Nephron (organoid): ENCODE data around the gene FAM240B.

Experiments used
- H3K27ac Mint-ChIP-seq, 3 experiments: 2 replicates each; pipeline ENCODE4 v1.8.0; 2020; ENCODE audit warnings: mixed read lengths in 3 of 3, mild to moderate bottlenecking in 2 of 3, moderate library complexity in 1 of 3
- H3K27me3 Mint-ChIP-seq: 2 replicates; pipeline ENCODE4 v1.8.0; 2021; ENCODE audit warnings: low read depth, mild to moderate bottlenecking, moderate library complexity, mixed read lengths
- H3K36me3 Mint-ChIP-seq: 2 replicates; pipeline ENCODE4 v1.8.0; 2020; ENCODE audit warnings: low read depth, mixed read lengths
- H3K4me1 Mint-ChIP-seq: 2 replicates; pipeline ENCODE4 v1.8.0; 2020; ENCODE audit warnings: mixed read lengths
- H3K4me3 Mint-ChIP-seq, 3 experiments: 2 replicates each; pipeline ENCODE4 v1.8.0; 2020; ENCODE audit warnings: mild to moderate bottlenecking in 3 of 3, mixed read lengths in 3 of 3, moderate library complexity in 2 of 3
- H3K9me3 Mint-ChIP-seq: 2 replicates; pipeline ENCODE4 v1.8.0; 2020; ENCODE audit warnings: mixed read lengths
- TF ChIP-seq, protein P1 (sequence below), 3 experiments: fragments of 200-600 bp; sonication (generic); IDR thresholded peaks; one replicate each; pipeline ENCODE4 v1.5.0; 2021; ENCODE audit warnings: antibody characterized with exemption in 3 of 3; ENCODE audit not compliant: unreplicated experiment in 3 of 3

FAM240B gene

GRCh38 chr9:38720083-38720745, at the start of gene FAM240B:
TSS of gene FAM240B (minus strand) at chr9:38720133. CDS start at chr9:38703999, 16,134 bp downstream.
- H3K27ac Mint-ChIP-seq, result no peak within 1 kb of the TSS
- H3K4me1 Mint-ChIP-seq, result peaks cover 13% of the 10 kb centered on the region
- H3K27me3 Mint-ChIP-seq, result peaks cover 6% of the 10 kb centered on the region
- H3K4me3 Mint-ChIP-seq, result no peak within 1 kb of the TSS
- H3K36me3 Mint-ChIP-seq, result no peaks in the 10 kb centered on the region
- TF ChIP-seq, protein P1, sequence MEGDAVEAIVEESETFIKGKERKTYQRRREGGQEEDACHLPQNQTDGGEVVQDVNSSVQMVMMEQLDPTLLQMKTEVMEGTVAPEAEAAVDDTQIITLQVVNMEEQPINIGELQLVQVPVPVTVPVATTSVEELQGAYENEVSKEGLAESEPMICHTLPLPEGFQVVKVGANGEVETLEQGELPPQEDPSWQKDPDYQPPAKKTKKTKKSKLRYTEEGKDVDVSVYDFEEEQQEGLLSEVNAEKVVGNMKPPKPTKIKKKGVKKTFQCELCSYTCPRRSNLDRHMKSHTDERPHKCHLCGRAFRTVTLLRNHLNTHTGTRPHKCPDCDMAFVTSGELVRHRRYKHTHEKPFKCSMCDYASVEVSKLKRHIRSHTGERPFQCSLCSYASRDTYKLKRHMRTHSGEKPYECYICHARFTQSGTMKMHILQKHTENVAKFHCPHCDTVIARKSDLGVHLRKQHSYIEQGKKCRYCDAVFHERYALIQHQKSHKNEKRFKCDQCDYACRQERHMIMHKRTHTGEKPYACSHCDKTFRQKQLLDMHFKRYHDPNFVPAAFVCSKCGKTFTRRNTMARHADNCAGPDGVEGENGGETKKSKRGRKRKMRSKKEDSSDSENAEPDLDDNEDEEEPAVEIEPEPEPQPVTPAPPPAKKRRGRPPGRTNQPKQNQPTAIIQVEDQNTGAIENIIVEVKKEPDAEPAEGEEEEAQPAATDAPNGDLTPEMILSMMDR (IDR thresholded peaks at IDR 0.05; ENCODE audit: unreplicated experiment in 3 of 3), result no peak
- H3K9me3 Mint-ChIP-seq, result no peaks in the 10 kb centered on the region

DNA sequence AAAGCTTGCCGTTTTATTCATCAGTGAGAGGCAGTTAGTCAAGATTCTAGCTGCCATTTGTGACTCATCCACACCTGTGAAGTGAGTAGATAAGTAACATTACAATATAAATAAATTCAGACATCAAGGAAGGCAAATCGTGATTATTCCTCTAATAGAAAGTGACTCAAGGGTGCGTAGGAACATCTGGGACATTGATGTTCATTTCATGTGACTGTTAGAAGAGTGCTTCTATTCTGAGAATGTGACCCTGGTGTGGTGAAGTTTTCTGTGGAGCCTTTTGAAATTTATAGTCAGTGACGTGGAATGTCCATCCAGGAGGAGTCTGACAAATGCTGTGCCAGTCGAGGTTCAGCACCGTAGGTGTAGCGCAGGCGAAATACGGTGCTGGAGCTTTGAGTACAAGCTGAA, 48.4 kb upstream of the FAM240B start:
- Mint-ChIP-seq H3K27me3 (peaks cover 4% of the 10 kb centered on the region), H3K36me3 (no peaks in the 10 kb centered on the region), H3K4me3 (no peak overlapping the region), H3K27ac (no peak overlapping the region), H3K4me1 (peaks cover 8% of the 10 kb centered on the region), H3K9me3 (peaks cover 2% of the 10 kb centered on the region)
- TF ChIP-seq, protein P1 (IDR thresholded peaks at IDR 0.05; ENCODE audit: unreplicated experiment in 3 of 3), result no peak

DNA sequence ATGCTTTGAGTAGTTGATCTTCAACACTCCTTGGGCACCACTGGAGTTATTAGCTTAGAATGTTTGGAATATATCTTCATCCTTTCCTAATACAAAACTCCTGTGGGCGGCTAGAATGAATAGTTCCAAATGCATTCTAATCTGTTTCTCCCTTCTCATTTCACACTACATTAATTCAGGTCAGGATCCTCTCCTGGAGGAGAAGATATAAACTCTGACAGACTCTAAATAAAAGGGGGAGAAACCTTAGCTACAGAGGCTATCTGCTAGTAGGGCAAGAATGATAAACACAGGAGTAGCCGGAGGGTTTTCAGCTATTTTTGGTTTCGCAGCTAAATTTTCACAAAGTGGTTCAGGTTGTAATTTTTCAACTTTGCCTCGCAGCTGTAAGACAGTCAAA, 45.2 kb upstream of the FAM240B start:
- TF ChIP-seq, protein P1 (IDR thresholded peaks at IDR 0.05; ENCODE audit: unreplicated experiment in 3 of 3), result no peak
- peaks cover 2% of the 10 kb centered on the region for H3K9me3 Mint-ChIP-seq
- H3K27ac Mint-ChIP-seq, result no peak overlapping the region
- H3K4me1 Mint-ChIP-seq, result peaks cover 20% of the 10 kb centered on the region
- H3K4me3 Mint-ChIP-seq, result no peak overlapping the region
- H3K36me3 Mint-ChIP-seq, result no peaks in the 10 kb centered on the region
- H3K27me3 Mint-ChIP-seq, result peaks cover 4% of the 10 kb centered on the region

DNA sequence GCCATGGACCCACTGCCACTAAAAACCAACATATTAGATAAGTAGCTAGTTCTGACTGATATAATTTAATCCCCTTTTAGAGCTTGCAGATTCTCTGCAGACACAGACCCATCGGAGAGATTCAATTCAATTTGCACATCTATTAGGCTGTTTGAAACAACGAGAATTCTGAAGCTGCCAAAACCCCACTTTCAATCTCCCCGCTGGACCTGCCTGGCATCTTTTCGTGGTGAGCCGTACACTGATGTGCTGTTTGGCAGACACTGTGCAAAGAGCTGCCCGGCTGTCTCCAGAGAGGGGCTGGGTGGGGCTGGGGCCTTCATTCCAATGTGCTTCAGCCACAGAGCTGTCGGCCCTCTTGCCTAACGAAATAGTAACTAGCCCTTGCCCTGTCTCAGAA, 42.1 kb upstream of the FAM240B start:
- TF ChIP-seq, protein P1 (IDR thresholded peaks at IDR 0.05; ENCODE audit: unreplicated experiment in 3 of 3), result no peak
- Mint-ChIP-seq H3K4me1 (peaks cover 20% of the 10 kb centered on the region), H3K9me3 (no peaks in the 10 kb centered on the region), H3K27ac (no peak overlapping the region), H3K27me3 (peaks cover 4% of the 10 kb centered on the region), H3K36me3 (no peaks in the 10 kb centered on the region), H3K4me3 (no peak overlapping the region)

- H3K36me3 Mint-ChIP-seq, result no peaks in the 10 kb centered on the region
- TF ChIP-seq, protein P1 (IDR thresholded peaks at IDR 0.05; ENCODE audit: unreplicated experiment in 3 of 3), result no peak
- H3K9me3 Mint-ChIP-seq, result no peaks in the 10 kb centered on the region
- peaks cover 4% of the 10 kb centered on the region for H3K27me3 Mint-ChIP-seq
- peaks cover 20% of the 10 kb centered on the region for H3K4me1 Mint-ChIP-seq
- H3K27ac Mint-ChIP-seq, result peak overlapping the region in 1 of 3 experiments; percentile 40
- no peak overlapping the region for H3K4me3 Mint-ChIP-seq
Observed at GRCh38 chr9:38761339-38761738, 41.4 kb upstream of the FAM240B start.

DNA sequence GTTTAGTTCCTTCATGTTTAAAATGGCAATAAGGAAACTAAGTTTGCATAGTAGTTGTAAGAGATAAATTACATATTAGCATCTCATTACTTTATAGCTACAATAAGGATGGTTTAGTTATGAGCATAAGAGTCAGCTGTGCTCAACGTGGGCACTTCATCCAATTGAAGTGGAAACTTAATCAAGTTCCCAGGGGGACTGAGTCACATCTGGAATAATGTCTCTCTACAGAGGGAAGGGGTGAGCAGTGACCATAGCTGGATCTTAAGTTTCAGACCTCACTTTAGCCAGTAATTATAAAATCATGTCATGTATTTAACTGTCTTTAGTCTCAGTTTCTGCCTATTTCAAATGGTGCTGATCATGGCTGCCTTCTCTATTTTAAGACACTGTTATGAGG, 36.8 kb upstream of the FAM240B start:
- H3K4me1 Mint-ChIP-seq, result peaks cover 24% of the 10 kb centered on the region
- TF ChIP-seq, protein P1 (IDR thresholded peaks at IDR 0.05; ENCODE audit: unreplicated experiment in 3 of 3), result no peak
- H3K4me3 Mint-ChIP-seq, result no peak overlapping the region
- H3K27ac Mint-ChIP-seq, result no peak overlapping the region
- peaks cover 5% of the 10 kb centered on the region for H3K27me3 Mint-ChIP-seq
- no peaks in the 10 kb centered on the region for H3K9me3 Mint-ChIP-seq
- H3K36me3 Mint-ChIP-seq, result no peaks in the 10 kb centered on the region
